GM12875 (cell line): Measurements from ENCODE around the gene CNTNAP2.

Experiments used
- H3K4me3 ChIP-seq: one replicate; pipeline ENCODE4 v1.5.1; 2011; ENCODE audit warnings: low read depth, low read length, control low read depth
- CTCF ChIP-seq: IDR thresholded peaks from 2 replicates; pipeline ENCODE4 v1.5.1; 2011; ENCODE audit warnings: low read depth, mild to moderate bottlenecking, control low read depth, inconsistent platforms, low read length, moderate library complexity, borderline replicate concordance; ENCODE audit not compliant: insufficient read depth

CNTNAP2 gene

GRCh38 chr7:146116521-146117222 is at the start of gene CNTNAP2:
CNTNAP2 (plus strand) TSS chr7:146116801; CDS start chr7:146116877, 76 bp downstream.
- H3K4me3 ChIP-seq = no peak within 1 kb of the TSS

GRCh38 chr7:146067880-146068279 is 48.7 kb upstream of the CNTNAP2 start:
- TF ChIP-seq CTCF = no peak
- H3K4me3 ChIP-seq = no peak overlapping the region

More at GRCh38 chr7:146116521-146117222, at the start of gene CNTNAP2:
- TF ChIP-seq CTCF = no peak

- no peak overlapping the region for H3K4me3 ChIP-seq
- no peak for TF ChIP-seq CTCF
Measured at GRCh38 chr7:146074195-146074765, 42.3 kb upstream of the CNTNAP2 start.

- H3K4me3 ChIP-seq = no peak overlapping the region
- no peak for TF ChIP-seq CTCF
Measured at GRCh38 chr7:146076344-146076743, 40.3 kb upstream of the CNTNAP2 start.

GRCh38 chr7:146084086-146084485 is 32.5 kb upstream of the CNTNAP2 start:
- H3K4me3 ChIP-seq = no peak overlapping the region
- TF ChIP-seq CTCF = no peak

GRCh38 chr7:146090023-146090645 is 26.5 kb upstream of the CNTNAP2 start:
- TF ChIP-seq CTCF = peak; percentile 43; the same call in 1 of the 2 replicates
- no peak overlapping the region for H3K4me3 ChIP-seq

GRCh38 chr7:146094356-146094755 is 22.2 kb upstream of the CNTNAP2 start:
- no peak for TF ChIP-seq CTCF

More at GRCh38 chr7:146094356-146094755, 22.2 kb upstream of the CNTNAP2 start:
- no peak overlapping the region for H3K4me3 ChIP-seq
